Neural progenitor cell (in vitro differentiated cells): ENCODE results near the gene AGPAT4. TPM values are rescaled to one million over a fixed set of nuclear protein-coding genes. Genes with fewer than 3 reads are reported as not detected.
A peak's percentile ranks its signal among the peaks of the same experiment; 100 is the strongest.

Experiments
- DNase-seq: peaks from one replicate; pipeline ENCODE4 v3.0.0-alpha.2; 2016; ENCODE audit warnings: low spot score
- H2AFZ ChIP-seq: fragments of 200-600 bp; sonication (generic); replicated peaks from 2 replicates; pipeline ENCODE4 v1.6.1; 2016; ENCODE audit warnings: antibody characterized with exemption
- H3F3A ChIP-seq: fragments of 200-600 bp; sonication (generic); 2 replicates; pipeline ENCODE4 v1.6.1; 2016; ENCODE audit warnings: antibody characterized with exemption, low read depth
- H3K27ac ChIP-seq: fragments of 200-600 bp; sonication (generic); 2 replicates; pipeline ENCODE4 v1.5.1; 2016; ENCODE audit warnings: mild to moderate bottlenecking
- H3K27me3 ChIP-seq: fragments of 200-600 bp; sonication (generic); 2 replicates; pipeline ENCODE4 v1.6.1; 2016; ENCODE audit warnings: mild to moderate bottlenecking, moderate library complexity
- H3K36me3 ChIP-seq: fragments of 200-600 bp; sonication (generic); 2 replicates; pipeline ENCODE4 v1.5.1; 2016
- H3K4me1 ChIP-seq: fragments of 200-600 bp; sonication (generic); 2 replicates; pipeline ENCODE4 v1.6.1; 2016; ENCODE audit warnings: mixed run types
- H3K4me2 ChIP-seq: fragments of 200-600 bp; sonication (generic); 2 replicates; pipeline ENCODE4 v1.6.1; 2016
- H3K4me3 ChIP-seq: fragments of 200-600 bp; sonication (generic); 2 replicates; pipeline ENCODE4 v1.5.1; 2016
- H3K79me2 ChIP-seq: fragments of 200-600 bp; sonication (generic); 2 replicates; pipeline ENCODE4 v1.6.1; 2016; ENCODE audit warnings: low read depth
- H3K9ac ChIP-seq: fragments of 200-600 bp; sonication (generic); 2 replicates; pipeline ENCODE4 v1.6.1; 2016
- H3K9me3 ChIP-seq: fragments of 200-600 bp; sonication (generic); 2 replicates; pipeline ENCODE4 v1.5.1; 2016; ENCODE audit warnings: low read depth
- H4K20me1 ChIP-seq: fragments of 200-600 bp; sonication (generic); 2 replicates; pipeline ENCODE4 v1.6.1; 2016; ENCODE audit warnings: low read depth
- H3K27ac Mint-ChIP-seq: 3 replicates; pipeline ENCODE4 v1.8.0; 2021; ENCODE audit warnings: mixed read lengths
- H3K27me3 Mint-ChIP-seq: 2 replicates; pipeline ENCODE4 v1.8.0; 2022; ENCODE audit warnings: low read depth, mild to moderate bottlenecking, inconsistent platforms, moderate library complexity, mixed read lengths; ENCODE audit not compliant: insufficient read depth
- H3K36me3 Mint-ChIP-seq: 3 replicates; pipeline ENCODE4 v1.8.0; 2021; ENCODE audit warnings: mixed read lengths
- H3K4me1 Mint-ChIP-seq: 3 replicates; pipeline ENCODE4 v1.8.0; 2021; ENCODE audit warnings: mixed read lengths
- H3K4me3 Mint-ChIP-seq: 3 replicates; pipeline ENCODE4 v1.8.0; 2021; ENCODE audit warnings: mild to moderate bottlenecking, moderate library complexity, mixed read lengths
- H3K9me3 Mint-ChIP-seq: 3 replicates; pipeline ENCODE4 v1.8.0; 2020; ENCODE audit warnings: mixed read lengths
- EZH2 ChIP-seq: fragments of 200-600 bp; sonication (generic); IDR thresholded peaks from 2 replicates; pipeline ENCODE4 v1.6.1; 2017; ENCODE audit warnings: antibody characterized with exemption, mild to moderate bottlenecking, moderate library complexity
- EZH2phosphoT487 ChIP-seq: fragments of 200-600 bp; sonication (generic); IDR thresholded peaks from 2 replicates; pipeline ENCODE4 v1.6.1; 2017; ENCODE audit warnings: antibody characterized with exemption
- total RNA-seq: library from RNA; depleted of rRNA; stranded (reverse); fragments of >200 nt; gene quantifications from 2 replicates; pipeline ENCODE4 v1.2.3, GENCODE V29; 2015; ENCODE audit warnings: low replicate concordance
- TF ChIP-seq, protein P1 (sequence below): fragments of 200-600 bp; sonication (generic); IDR thresholded peaks from 2 replicates; pipeline ENCODE4 v1.5.1; 2017; ENCODE audit warnings: antibody characterized with exemption, mild to moderate bottlenecking

The AGPAT4 gene
- total RNA-seq, 1 donor from 2014 or later: 30.5 TPM

DNA sequence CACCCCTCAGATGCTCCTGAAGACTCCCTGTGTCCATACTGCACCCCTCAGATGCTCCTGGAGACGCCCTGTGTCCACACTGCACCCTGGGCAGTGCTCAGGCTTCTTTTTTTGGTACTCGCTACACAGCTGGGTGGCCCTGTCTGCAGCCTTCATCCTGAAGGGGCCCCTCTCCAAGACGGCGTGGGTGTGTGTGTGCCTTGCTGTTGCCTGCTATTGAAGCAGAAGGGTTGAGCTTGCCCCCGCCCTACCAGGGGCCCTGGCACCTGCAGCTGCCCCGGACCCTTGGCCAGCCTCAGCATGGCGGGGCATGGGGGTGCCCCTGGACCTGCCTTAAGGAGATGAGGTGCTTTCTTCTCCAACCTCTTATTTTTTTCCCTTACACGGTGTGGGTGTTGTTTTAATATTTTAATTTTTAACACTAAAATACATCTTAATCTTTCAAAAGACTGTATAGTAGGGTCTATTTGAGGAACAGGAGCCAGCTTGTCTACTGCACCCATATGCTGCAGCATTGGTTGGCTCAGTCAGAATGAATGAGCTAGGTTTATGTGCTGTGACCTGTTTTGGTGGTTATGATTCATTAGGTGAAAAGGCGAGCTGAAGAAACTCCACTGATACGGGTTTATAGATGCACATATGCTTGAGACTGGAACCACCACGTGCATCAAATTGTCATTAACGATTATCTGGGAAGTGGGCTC lies 135.9 kb downstream of the AGPAT4 start:
- no peak overlapping the region for H3K4me3 ChIP-seq
- Mint-ChIP-seq H3K4me3 (no peak overlapping the region), H3K4me1 (peaks cover 18% of the 10 kb centered on the region), H3K27me3 (peaks cover 8% of the 10 kb centered on the region), H3K9me3 (peaks cover 8% of the 10 kb centered on the region), H3K27ac (no peak overlapping the region), H3K36me3 (peaks cover 56% of the 10 kb centered on the region)
- no peaks in the 10 kb centered on the region for H4K20me1 ChIP-seq
- no peaks in the 10 kb centered on the region for H3K36me3 ChIP-seq
- no peaks in the 10 kb centered on the region for H3K79me2 ChIP-seq
- DNase-seq: no peak
- H3K9ac ChIP-seq: no peak overlapping the region
- no peaks in the 10 kb centered on the region for H3F3A ChIP-seq
- H3K27me3 ChIP-seq: no peaks in the 10 kb centered on the region
- no peak overlapping the region for H3K4me2 ChIP-seq
- no peak overlapping the region for H2AFZ ChIP-seq
- no peaks in the 10 kb centered on the region for H3K4me1 ChIP-seq
- TF ChIP-seq EZH2 (no peak), EZH2phosphoT487 (no peak)
- TF ChIP-seq, protein P1, sequence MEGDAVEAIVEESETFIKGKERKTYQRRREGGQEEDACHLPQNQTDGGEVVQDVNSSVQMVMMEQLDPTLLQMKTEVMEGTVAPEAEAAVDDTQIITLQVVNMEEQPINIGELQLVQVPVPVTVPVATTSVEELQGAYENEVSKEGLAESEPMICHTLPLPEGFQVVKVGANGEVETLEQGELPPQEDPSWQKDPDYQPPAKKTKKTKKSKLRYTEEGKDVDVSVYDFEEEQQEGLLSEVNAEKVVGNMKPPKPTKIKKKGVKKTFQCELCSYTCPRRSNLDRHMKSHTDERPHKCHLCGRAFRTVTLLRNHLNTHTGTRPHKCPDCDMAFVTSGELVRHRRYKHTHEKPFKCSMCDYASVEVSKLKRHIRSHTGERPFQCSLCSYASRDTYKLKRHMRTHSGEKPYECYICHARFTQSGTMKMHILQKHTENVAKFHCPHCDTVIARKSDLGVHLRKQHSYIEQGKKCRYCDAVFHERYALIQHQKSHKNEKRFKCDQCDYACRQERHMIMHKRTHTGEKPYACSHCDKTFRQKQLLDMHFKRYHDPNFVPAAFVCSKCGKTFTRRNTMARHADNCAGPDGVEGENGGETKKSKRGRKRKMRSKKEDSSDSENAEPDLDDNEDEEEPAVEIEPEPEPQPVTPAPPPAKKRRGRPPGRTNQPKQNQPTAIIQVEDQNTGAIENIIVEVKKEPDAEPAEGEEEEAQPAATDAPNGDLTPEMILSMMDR: no peak
- no peaks in the 10 kb centered on the region for H3K9me3 ChIP-seq
- no peak overlapping the region for H3K27ac ChIP-seq

DNA sequence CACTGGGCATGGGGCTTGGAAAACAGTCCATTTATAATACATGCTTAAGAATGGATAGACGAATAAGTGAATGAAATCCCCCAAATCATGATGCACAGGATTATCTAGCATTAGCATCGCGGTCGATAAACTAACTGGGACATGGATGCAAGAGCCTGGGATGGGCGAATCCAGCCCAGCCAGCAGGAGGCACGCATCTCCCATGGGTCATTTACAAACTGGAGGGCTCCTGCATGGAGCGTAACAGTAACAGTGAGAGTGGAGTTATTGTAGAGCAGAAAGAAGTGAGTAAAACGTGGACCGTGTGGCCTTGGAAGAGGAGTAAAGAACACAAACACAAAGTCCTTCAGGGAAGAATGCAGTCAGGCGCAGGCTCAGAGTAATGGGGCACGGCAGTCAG lies 136.5 kb downstream of the AGPAT4 start:
- Mint-ChIP-seq H3K9me3 (peaks cover 8% of the 10 kb centered on the region), H3K27ac (no peak overlapping the region), H3K27me3 (peaks cover 8% of the 10 kb centered on the region), H3K4me3 (no peak overlapping the region), H3K36me3 (peaks cover 61% of the 10 kb centered on the region), H3K4me1 (peaks cover 16% of the 10 kb centered on the region)
- Histone ChIP-seq H2AFZ (no peak overlapping the region), H3K4me2 (no peak overlapping the region), H3K79me2 (no peaks in the 10 kb centered on the region), H3K9me3 (no peaks in the 10 kb centered on the region), H4K20me1 (no peaks in the 10 kb centered on the region), H3K9ac (no peak overlapping the region), H3K36me3 (no peaks in the 10 kb centered on the region), H3K27ac (no peak overlapping the region), H3K4me1 (no peaks in the 10 kb centered on the region), H3F3A (no peaks in the 10 kb centered on the region), H3K27me3 (no peaks in the 10 kb centered on the region), H3K4me3 (no peak overlapping the region)
- no peak for DNase-seq
- TF ChIP-seq, protein P1: no peak
- no peak for TF ChIP-seq EZH2
- no peak for TF ChIP-seq EZH2phosphoT487

DNA sequence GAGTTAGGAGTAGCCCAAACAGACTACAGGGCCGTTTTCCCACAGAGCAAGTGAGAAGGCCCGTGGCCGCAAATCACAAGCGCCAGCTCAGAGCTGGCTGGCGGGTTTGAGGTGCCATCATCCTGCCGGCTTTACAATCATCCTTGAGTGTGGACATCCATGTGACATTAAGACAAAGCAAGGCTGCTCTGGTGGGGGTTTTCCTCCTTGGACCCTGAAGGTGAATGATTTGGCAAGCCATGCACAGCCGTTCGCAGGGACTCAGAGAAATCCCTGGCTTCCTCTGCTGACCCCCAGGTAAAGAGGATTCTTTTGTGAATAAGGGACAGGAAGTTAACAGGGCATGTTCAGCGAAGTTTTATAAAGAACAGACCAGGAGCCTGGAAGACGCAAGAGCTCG lies 137.2 kb downstream of the AGPAT4 start:
- H3K4me1 ChIP-seq: no peaks in the 10 kb centered on the region
- no peak overlapping the region for H3K9ac ChIP-seq
- no peak for DNase-seq
- H3K4me2 ChIP-seq: no peak overlapping the region
- H3K79me2 ChIP-seq: no peaks in the 10 kb centered on the region
- H3K9me3 ChIP-seq: no peaks in the 10 kb centered on the region
- H3K27ac ChIP-seq: no peak overlapping the region
- H3K27me3 ChIP-seq: no peaks in the 10 kb centered on the region
- Mint-ChIP-seq H3K36me3 (peaks cover 64% of the 10 kb centered on the region), H3K27me3 (peaks cover 8% of the 10 kb centered on the region), H3K4me3 (no peak overlapping the region), H3K27ac (peak overlapping the region; percentile 16), H3K4me1 (peaks cover 14% of the 10 kb centered on the region), H3K9me3 (peaks cover 8% of the 10 kb centered on the region)
- TF ChIP-seq, protein P1: no peak
- TF ChIP-seq EZH2: no peak
- TF ChIP-seq EZH2phosphoT487: no peak
- H3K36me3 ChIP-seq: no peaks in the 10 kb centered on the region
- H2AFZ ChIP-seq: no peak overlapping the region
- H3F3A ChIP-seq: no peaks in the 10 kb centered on the region
- H3K4me3 ChIP-seq: no peak overlapping the region
- no peaks in the 10 kb centered on the region for H4K20me1 ChIP-seq
